NT2/D1 (cell line): ENCODE measurements around the gene OSGEP.

ENCODE experiments used
- YY1 ChIP-seq: IDR thresholded peaks from 2 replicates; pipeline ENCODE4 v1.6.1; 2011; ENCODE audit not compliant: insufficient read length, insufficient read depth
- ZNF274 ChIP-seq: IDR thresholded peaks from 2 replicates; pipeline ENCODE4 v1.6.1; 2011; ENCODE audit warnings: mild to moderate bottlenecking, low read depth, low read length

GRCh38 chr14:20397511-20397910, 57.1 kb downstream of the OSGEP start:
- TF ChIP-seq YY1 (no peak), ZNF274 (no peak)
